Trophoblast cell (in vitro differentiated cells and primary cell): ENCODE measurements around the gene SYNPO2. TPM values are rescaled to one million over a fixed set of nuclear protein-coding genes. Genes with fewer than 3 reads are reported as not detected.

Source experiments
- DNase-seq, 2 donors: peaks; one replicate each; pipeline ENCODE4 v3.0.0-alpha.2; 2016
- H2AFZ ChIP-seq: 2 replicates; pipeline ENCODE4 v1.6.1; 2013; ENCODE audit warnings: low read length, moderate library complexity, mild to moderate bottlenecking; ENCODE audit not compliant: insufficient read depth, poor library complexity
- H2AK5ac ChIP-seq: 2 replicates; pipeline ENCODE4 v1.6.1; 2013; ENCODE audit warnings: mild to moderate bottlenecking, low read length
- H2BK120ac ChIP-seq: 2 replicates; pipeline ENCODE4 v1.6.1; 2013; ENCODE audit warnings: low read length, mild to moderate bottlenecking, moderate library complexity; ENCODE audit not compliant: insufficient read depth, poor library complexity
- H2BK12ac ChIP-seq: 2 replicates; pipeline ENCODE4 v1.6.1; 2013; ENCODE audit warnings: mild to moderate bottlenecking, low read length, moderate library complexity
- H2BK5ac ChIP-seq: 2 replicates; pipeline ENCODE4 v1.6.1; 2013; ENCODE audit warnings: low read length, low read depth, moderate library complexity, mild to moderate bottlenecking; ENCODE audit not compliant: poor library complexity
- H3K14ac ChIP-seq: 2 replicates; pipeline ENCODE4 v1.6.1; 2013; ENCODE audit warnings: mild to moderate bottlenecking, low read length
- H3K18ac ChIP-seq: 2 replicates; pipeline ENCODE4 v1.6.1; 2013; ENCODE audit warnings: mild to moderate bottlenecking, low read length
- H3K23ac ChIP-seq: 2 replicates; pipeline ENCODE4 v1.6.1; 2013; ENCODE audit warnings: low read length
- H3K27ac ChIP-seq: 2 replicates; pipeline ENCODE4 v1.5.1; 2013; ENCODE audit warnings: low read depth, mild to moderate bottlenecking, inconsistent platforms, low read length, moderate library complexity
- H3K27me3 ChIP-seq: 2 replicates; pipeline ENCODE4 v1.6.1; 2013; ENCODE audit warnings: inconsistent platforms, mild to moderate bottlenecking, low read length, moderate library complexity; ENCODE audit not compliant: insufficient read depth
- H3K36me3 ChIP-seq, 2 experiments: 1 replicate in 1 of 2; 2 replicates in 1 of 2; pipeline ENCODE4 v1.6.1; 2013; ENCODE audit warnings: low read length in 2 of 2, mild to moderate bottlenecking in 2 of 2, moderate library complexity in 1 of 2; ENCODE audit not compliant: insufficient read depth in 2 of 2, control insufficient read depth in 1 of 2
- H3K4ac ChIP-seq: 2 replicates; pipeline ENCODE4 v1.6.1; 2013; ENCODE audit warnings: low read depth, mild to moderate bottlenecking, low read length, moderate library complexity
- H3K4me1 ChIP-seq, 2 experiments: 1 replicate in 1 of 2; 2 replicates in 1 of 2; pipeline ENCODE4 v1.6.1; 2013; ENCODE audit warnings: low read length in 2 of 2, mild to moderate bottlenecking in 2 of 2, moderate library complexity in 1 of 2; ENCODE audit not compliant: insufficient read depth in 2 of 2, control insufficient read depth in 1 of 2
- H3K4me2 ChIP-seq: 2 replicates; pipeline ENCODE4 v1.6.1; 2013; ENCODE audit warnings: inconsistent platforms, mild to moderate bottlenecking, low read length, moderate library complexity
- H3K4me3 ChIP-seq: 2 replicates; pipeline ENCODE4 v1.5.1; 2013; ENCODE audit warnings: mild to moderate bottlenecking, low read depth, low read length, inconsistent platforms
- H3K79me1 ChIP-seq: one replicate; pipeline ENCODE4 v1.6.1; 2013; ENCODE audit warnings: low read length
- H3K79me2 ChIP-seq: 2 replicates; pipeline ENCODE4 v1.6.1; 2013; ENCODE audit warnings: low read length, mild to moderate bottlenecking; ENCODE audit not compliant: control insufficient read depth, insufficient read depth, poor library complexity
- H3K9ac ChIP-seq: 2 replicates; pipeline ENCODE4 v1.6.1; 2013; ENCODE audit warnings: mild to moderate bottlenecking, low read length
- H3K9me3 ChIP-seq: 2 replicates; pipeline ENCODE4 v1.6.1; 2013; ENCODE audit warnings: low read depth, mild to moderate bottlenecking, control low read depth, inconsistent platforms, low read length; ENCODE audit not compliant: insufficient read depth
- H4K12ac ChIP-seq: 2 replicates; pipeline ENCODE4 v1.6.1; 2013; ENCODE audit warnings: low read depth, mild to moderate bottlenecking, low read length, moderate library complexity
- H4K8ac ChIP-seq: 2 replicates; pipeline ENCODE4 v1.6.1; 2013; ENCODE audit warnings: low read depth, mild to moderate bottlenecking, low read length, moderate library complexity
- H4K91ac ChIP-seq: one replicate; pipeline ENCODE4 v1.6.1; 2013; ENCODE audit warnings: low read depth, mild to moderate bottlenecking, low read length, moderate library complexity
- WGBS: extraction: QIAGEN DNeasy Blood & Tissue Kit; methylation state at CpG from one replicate; pipeline ENCODE4 v1.1.7; 2013; ENCODE audit warnings: missing lambda C conversion rate; ENCODE audit not compliant: insufficient read length, insufficient coverage; ENCODE audit errors: extremely low coverage; 5-methylcytosine and 5-hydroxymethylcytosine counted together
- polyA plus RNA-seq: library from polyadenylated mRNA; stranded (reverse); fragments of 200-250 nt; gene quantifications from 2 replicates; pipeline ENCODE4 v1.2.3, GENCODE V29; 2013

Gene SYNPO2, protein sequence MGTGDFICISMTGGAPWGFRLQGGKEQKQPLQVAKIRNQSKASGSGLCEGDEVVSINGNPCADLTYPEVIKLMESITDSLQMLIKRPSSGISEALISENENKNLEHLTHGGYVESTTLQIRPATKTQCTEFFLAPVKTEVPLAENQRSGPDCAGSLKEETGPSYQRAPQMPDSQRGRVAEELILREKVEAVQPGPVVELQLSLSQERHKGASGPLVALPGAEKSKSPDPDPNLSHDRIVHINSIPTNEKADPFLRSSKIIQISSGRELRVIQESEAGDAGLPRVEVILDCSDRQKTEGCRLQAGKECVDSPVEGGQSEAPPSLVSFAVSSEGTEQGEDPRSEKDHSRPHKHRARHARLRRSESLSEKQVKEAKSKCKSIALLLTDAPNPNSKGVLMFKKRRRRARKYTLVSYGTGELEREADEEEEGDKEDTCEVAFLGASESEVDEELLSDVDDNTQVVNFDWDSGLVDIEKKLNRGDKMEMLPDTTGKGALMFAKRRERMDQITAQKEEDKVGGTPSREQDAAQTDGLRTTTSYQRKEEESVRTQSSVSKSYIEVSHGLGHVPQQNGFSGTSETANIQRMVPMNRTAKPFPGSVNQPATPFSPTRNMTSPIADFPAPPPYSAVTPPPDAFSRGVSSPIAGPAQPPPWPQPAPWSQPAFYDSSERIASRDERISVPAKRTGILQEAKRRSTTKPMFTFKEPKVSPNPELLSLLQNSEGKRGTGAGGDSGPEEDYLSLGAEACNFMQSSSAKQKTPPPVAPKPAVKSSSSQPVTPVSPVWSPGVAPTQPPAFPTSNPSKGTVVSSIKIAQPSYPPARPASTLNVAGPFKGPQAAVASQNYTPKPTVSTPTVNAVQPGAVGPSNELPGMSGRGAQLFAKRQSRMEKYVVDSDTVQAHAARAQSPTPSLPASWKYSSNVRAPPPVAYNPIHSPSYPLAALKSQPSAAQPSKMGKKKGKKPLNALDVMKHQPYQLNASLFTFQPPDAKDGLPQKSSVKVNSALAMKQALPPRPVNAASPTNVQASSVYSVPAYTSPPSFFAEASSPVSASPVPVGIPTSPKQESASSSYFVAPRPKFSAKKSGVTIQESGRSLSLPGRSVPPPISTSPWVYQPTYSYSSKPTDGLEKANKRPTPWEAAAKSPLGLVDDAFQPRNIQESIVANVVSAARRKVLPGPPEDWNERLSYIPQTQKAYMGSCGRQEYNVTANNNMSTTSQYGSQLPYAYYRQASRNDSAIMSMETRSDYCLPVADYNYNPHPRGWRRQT
- 6.8 and 7.7 TPM in 2 replicates for polyA plus RNA-seq

DNA sequence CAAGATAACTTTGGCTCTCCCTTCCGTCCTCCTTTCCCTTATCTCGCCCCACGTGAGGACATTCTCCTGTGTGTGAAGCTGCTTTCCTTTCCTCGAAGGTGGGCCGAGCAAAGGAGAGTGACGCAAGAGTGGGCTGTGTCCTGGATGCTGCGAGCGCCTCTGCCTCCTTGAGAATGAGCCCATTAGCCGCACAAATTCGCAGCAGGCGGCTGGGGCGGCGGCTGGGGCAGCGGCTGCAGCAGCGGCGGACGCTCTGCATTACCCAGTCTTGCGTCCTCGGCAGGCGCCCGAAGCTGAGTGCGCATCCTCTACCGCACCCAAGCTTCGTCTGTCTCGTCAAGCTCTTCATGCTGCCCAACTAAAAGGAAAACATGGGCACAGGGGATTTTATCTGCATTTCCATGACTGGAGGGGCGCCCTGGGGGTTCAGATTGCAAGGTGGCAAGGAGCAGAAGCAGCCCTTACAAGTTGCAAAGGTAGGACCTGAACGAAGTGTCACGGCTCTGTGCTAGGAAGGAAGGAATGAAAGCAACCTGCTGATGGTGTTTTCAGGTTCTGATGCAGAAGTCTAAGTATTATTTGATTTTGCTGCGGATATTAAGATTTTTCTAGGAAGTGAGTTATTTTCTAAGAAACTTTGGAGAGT, at the start of gene SYNPO2:
Gene SYNPO2, plus strand, starts transcription at position 189 of the 646 bp plus-strand sequence. Its CDS starts 183 bp downstream, at position 372.
- peak within 1 kb of the TSS; percentile 66 for H3K18ac ChIP-seq
- no peaks in the 10 kb centered on the region for H3K79me2 ChIP-seq
- H3K79me1 ChIP-seq, result peaks cover 2% of the 10 kb centered on the region
- no peaks in the 10 kb centered on the region for H3K36me3 ChIP-seq
- H3K4me1 ChIP-seq, result no peaks in the 10 kb centered on the region
- no peak within 1 kb of the TSS for H3K23ac ChIP-seq
- H3K14ac ChIP-seq, result peak within 1 kb of the TSS; percentile 59
- no peak within 1 kb of the TSS for H2BK5ac ChIP-seq
- peak within 1 kb of the TSS; percentile 24 for H4K12ac ChIP-seq
- H3K4me3 ChIP-seq, result peak within 1 kb of the TSS; percentile 72
- no CpG with 5 or more reads among the region's 29 CpGs for WGBS
- peak; percentile 37 to 54 for DNase-seq
- H3K9me3 ChIP-seq, result peaks cover 2% of the 10 kb centered on the region
- no peak within 1 kb of the TSS for H4K91ac ChIP-seq
- H3K4me2 ChIP-seq, result peak within 1 kb of the TSS; percentile 92
- no peaks in the 10 kb centered on the region for H3K27me3 ChIP-seq
- H2AFZ ChIP-seq, result peak within 1 kb of the TSS; percentile 62
- H2BK120ac ChIP-seq, result no peak within 1 kb of the TSS
- H3K4ac ChIP-seq, result no peak within 1 kb of the TSS
- no peak within 1 kb of the TSS for H3K27ac ChIP-seq
- H3K9ac ChIP-seq, result peak within 1 kb of the TSS; percentile 50
- no peak within 1 kb of the TSS for H2AK5ac ChIP-seq
- H2BK12ac ChIP-seq, result peak within 1 kb of the TSS; percentile 17
- H4K8ac ChIP-seq, result peak within 1 kb of the TSS; percentile 32

DNA sequence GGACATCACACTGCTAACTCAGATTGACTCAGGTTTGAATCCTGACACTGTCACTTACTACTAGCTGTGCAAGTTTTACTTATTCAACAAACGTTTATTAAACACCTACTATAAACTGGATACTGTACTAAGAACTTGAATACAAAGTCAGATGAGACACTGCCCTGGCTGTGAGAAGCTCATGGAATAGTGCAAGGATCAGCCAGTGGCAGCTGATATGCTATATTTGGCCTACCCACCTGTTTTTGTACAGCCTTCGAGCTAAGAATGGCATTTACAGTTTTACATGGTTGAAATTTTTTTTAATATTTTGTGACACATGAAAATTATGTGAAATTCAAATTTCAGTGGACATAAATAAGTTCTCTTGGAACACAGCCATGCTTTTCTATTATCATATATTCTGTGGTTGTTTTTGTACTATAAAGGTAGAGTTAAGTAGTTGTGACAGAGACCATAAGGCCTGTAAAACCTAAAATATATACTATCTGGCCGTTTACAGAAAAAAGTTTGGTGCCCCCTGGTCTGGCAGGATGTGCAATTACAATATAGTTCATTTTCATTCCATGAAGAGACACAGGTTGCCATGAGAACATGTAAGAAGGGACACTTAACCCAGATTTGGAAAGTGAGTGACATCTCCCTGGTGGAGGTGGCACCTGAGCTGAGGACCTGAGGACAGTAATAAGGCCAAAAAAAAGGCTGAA, 49.3 kb upstream of the SYNPO2 start:
- H4K12ac ChIP-seq, result no peak overlapping the region
- no peak overlapping the region for H3K9ac ChIP-seq
- WGBS, result no CpG with 5 or more reads among the region's 3 CpGs
- H2BK12ac ChIP-seq, result no peak overlapping the region
- H3K9me3 ChIP-seq, result no peaks in the 10 kb centered on the region
- H3K27me3 ChIP-seq, result no peaks in the 10 kb centered on the region
- H3K27ac ChIP-seq, result no peak overlapping the region
- H3K79me1 ChIP-seq, result peaks cover 16% of the 10 kb centered on the region
- H3K79me2 ChIP-seq, result peaks cover 10% of the 10 kb centered on the region
- H2BK5ac ChIP-seq, result no peak overlapping the region
- H3K4ac ChIP-seq, result no peak overlapping the region
- no peak overlapping the region for H3K23ac ChIP-seq
- no peak for DNase-seq
- H3K4me2 ChIP-seq, result no peak overlapping the region
- H2AK5ac ChIP-seq, result no peak overlapping the region
- no peaks in the 10 kb centered on the region for H3K36me3 ChIP-seq
- H3K4me1 ChIP-seq, result peaks cover 3 to 6% of the 10 kb centered on the region in 2 experiments
- H2AFZ ChIP-seq, result no peak overlapping the region
- H4K91ac ChIP-seq, result no peak overlapping the region
- H2BK120ac ChIP-seq, result no peak overlapping the region
- no peak overlapping the region for H3K4me3 ChIP-seq
- H3K14ac ChIP-seq, result no peak overlapping the region
- H3K18ac ChIP-seq, result no peak overlapping the region
- H4K8ac ChIP-seq, result no peak overlapping the region

DNA sequence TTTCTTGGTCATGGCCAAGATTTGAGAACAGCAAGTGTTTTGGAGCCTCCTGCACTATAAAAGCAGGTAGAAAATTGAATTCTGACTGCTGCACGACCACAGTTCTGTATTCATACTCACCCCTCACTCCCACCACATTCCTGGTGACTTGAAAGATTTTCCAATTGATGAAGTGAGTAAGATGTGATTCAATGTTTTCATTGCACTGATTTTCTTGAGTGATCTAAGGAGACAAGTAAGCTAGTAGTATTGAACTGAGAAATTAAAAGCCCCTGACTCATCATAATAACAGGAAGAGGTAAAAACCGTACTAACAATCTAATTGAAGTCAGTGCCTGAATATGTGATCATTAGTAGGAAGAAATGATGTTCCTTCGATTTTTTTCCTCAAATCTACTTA, 46.6 kb upstream of the SYNPO2 start:
- Histone ChIP-seq H4K12ac (no peak overlapping the region), H3K4ac (no peak overlapping the region), H3K14ac (no peak overlapping the region), H3K36me3 (no peaks in the 10 kb centered on the region), H3K4me2 (no peak overlapping the region), H3K4me1 (peaks cover 0 to 6% of the 10 kb centered on the region in 2 experiments), H3K79me1 (no peaks in the 10 kb centered on the region), H2AK5ac (no peak overlapping the region), H3K79me2 (no peaks in the 10 kb centered on the region), H2BK120ac (no peak overlapping the region), H2BK12ac (no peak overlapping the region), H3K27ac (no peak overlapping the region), H3K18ac (no peak overlapping the region), H3K4me3 (no peak overlapping the region), H3K23ac (no peak overlapping the region), H3K27me3 (no peaks in the 10 kb centered on the region), H4K8ac (no peak overlapping the region), H3K9ac (no peak overlapping the region), H3K9me3 (no peaks in the 10 kb centered on the region), H2BK5ac (no peak overlapping the region), H2AFZ (no peak overlapping the region), H4K91ac (no peak overlapping the region)
- WGBS, result no CpG with 5 or more reads among the region's 3 CpGs
- no peak for DNase-seq
